Spleen (tissue), 11 donors: ENCODE measurements around the gene ADGRD1. TPM values are rescaled to one million over a fixed set of nuclear protein-coding genes. Genes with fewer than 3 reads are reported as not detected.

Experiments used
- DNase-seq: peaks from one replicate; pipeline ENCODE4 v3.0.0-alpha.2; 2020
- H3K27ac ChIP-seq, 8 donors: fragments of 200-600 bp; sonication (generic) in 7 of 8; 1 replicate in 4 of 8; 2 replicates in 4 of 8; pipeline versions ENCODE4 v1.5.0 to v1.8.0; 2016 to 2021; ENCODE audit warnings: inconsistent platforms in 4 of 8, mild to moderate bottlenecking in 4 of 8, moderate library complexity in 1 of 8
- H3K27me3 ChIP-seq, 7 donors: fragments of 200-600 bp; sonication (generic) in 6 of 7; replicated peaks in 1 of 7; 1 replicate in 4 of 7; 2 replicates in 3 of 7; pipeline versions ENCODE4 v1.5.0 to v1.8.0; 2016 to 2021; ENCODE audit warnings: inconsistent platforms in 3 of 7, mild to moderate bottlenecking in 1 of 7
- H3K36me3 ChIP-seq, 6 donors: fragments of 200-600 bp; sonication (generic) in 5 of 6; 1 replicate in 4 of 6; 2 replicates in 2 of 6; pipeline versions ENCODE4 v1.5.0 to v1.8.0; 2016 to 2021; ENCODE audit warnings: inconsistent platforms in 2 of 6
- H3K4me1 ChIP-seq, 6 donors: fragments of 200-600 bp; sonication (generic) in 5 of 6; 1 replicate in 3 of 6; 2 replicates in 3 of 6; pipeline versions ENCODE4 v1.5.0 to v1.8.0; 2016 to 2021; ENCODE audit warnings: inconsistent platforms in 3 of 6
- H3K4me3 ChIP-seq, 8 donors: fragments of 200-600 bp; sonication (generic) in 7 of 8; 1 replicate in 4 of 8; 2 replicates in 4 of 8; pipeline versions ENCODE4 v1.5.0 to v1.8.0; 2016 to 2021; ENCODE audit warnings: inconsistent platforms in 4 of 8, mild to moderate bottlenecking in 4 of 8, moderate library complexity in 2 of 8
- H3K9me3 ChIP-seq, 8 donors: fragments of 200-600 bp; sonication (generic) in 7 of 8; 1 replicate in 4 of 8; 2 replicates in 4 of 8; pipeline versions ENCODE4 v1.5.0 to v1.8.0; 2016 to 2021; ENCODE audit warnings: inconsistent platforms in 4 of 8
- POLR2A ChIP-seq, 3 donors: fragments of 450-650 bp; IDR thresholded peaks; one replicate each; pipeline ENCODE4 v1.5.1; 2017; ENCODE audit warnings: antibody characterized with exemption in 3 of 3, mild to moderate bottlenecking in 1 of 3
- POLR2AphosphoS5 ChIP-seq, 3 donors: sonication (generic); formaldehyde crosslinking; IDR thresholded peaks; one replicate each; pipeline ENCODE4 v1.5.1; 2017; ENCODE audit warnings: antibody characterized with exemption in 3 of 3
- WGBS, 5 donors: extraction: QIAGEN DNeasy Blood & Tissue Kit in 3 of 5; methylation state at CpG; one replicate each; pipeline versions ENCODE4 v1.1.5 to v1.1.7; 2013 to 2018; 5-methylcytosine and 5-hydroxymethylcytosine counted together
- intact Hi-C: fragments of 100-400 bp; cut with DNase I; formaldehyde crosslinking; loops from one replicate; pipeline ENCODE4 v1.15.0; 2023; ENCODE audit warnings: low total_unique reads
- polyA plus RNA-seq, 3 donors: library from polyadenylated mRNA; stranded (reverse); fragments of 200-250 nt; gene quantifications; one replicate each; pipeline ENCODE4 v1.2.1, GENCODE V29; 2013
- total RNA-seq, 7 donors: library from RNA; depleted of rRNA in 3 of 7; stranded (reverse); fragments of >200 nt in 3 of 7; fragmentation: NEBNext Ultra II Directional in 4 of 7; extraction: Animal tissue kit (Norgen Biotek cat#: 25700) in 4 of 7; gene quantifications; one replicate each; pipeline versions ENCODE4 v1.1.0 to v1.2.1, GENCODE V29; 2016 to 2021
- TF ChIP-seq, protein P1 (sequence below), 11 experiments: fragments of 200-600 bp in 7 of 11; fragments of 450-650 bp in 4 of 11; sonication (generic) in 4 of 11; IDR thresholded peaks in 8 of 11; conservative IDR thresholded peaks in 3 of 11; 1 replicate in 7 of 11; 2 replicates in 4 of 11; pipeline versions ENCODE4 v1.4.0 to v1.8.0; 2016 to 2021; ENCODE audit warnings: antibody characterized with exemption in 11 of 11, inconsistent platforms in 4 of 11, mild to moderate bottlenecking in 1 of 11
- donor health status: healthy with polysubstance abuse.
- donor health status: DM: no; HTN: no; CAD: no; lungs with moderate emphysema.
- donor health status: DM: no; HTN: no; CAD: no.
- donor health status: Bipolar disorder and iron deficiency.
- donor health status: healthy.
- donor health status: DM: no; HTN: no; CAD: no.
- donor health status: DM: yes; HTN: yes; CAD: no.

ADGRD1 gene
- total and polyA plus RNA-seq, 10 donors: 0.89 to 9.7 (median 4.8) TPM

DNA sequence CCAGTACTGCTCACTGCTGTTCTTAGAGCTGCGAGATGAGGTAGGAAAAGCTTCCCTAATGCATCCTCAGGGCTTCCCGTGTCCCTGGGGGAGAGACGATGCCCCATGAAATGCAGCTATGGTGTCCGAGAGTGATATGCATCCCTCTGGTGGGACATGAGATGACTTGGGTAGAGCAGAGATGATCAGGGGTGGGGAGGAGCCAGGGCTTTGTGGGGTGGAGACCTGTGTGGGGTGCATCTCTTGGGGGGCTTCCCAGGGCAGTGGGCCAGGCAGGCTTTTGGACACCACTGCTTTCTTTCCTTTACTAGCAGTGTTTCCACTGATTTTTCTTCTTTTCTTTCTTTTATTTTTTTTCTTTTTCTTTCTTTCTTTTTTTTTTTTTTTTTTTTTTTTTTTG, 147.3 kb downstream of the ADGRD1 start:
- no peak for DNase-seq
- Histone ChIP-seq H3K9me3 (no peaks in the 10 kb centered on the region), H3K4me3 (no peak overlapping the region), H3K27ac (no peak overlapping the region), H3K36me3 (no peaks in the 10 kb centered on the region), H3K4me1 (peaks cover 0 to 43% (median 10%) of the 10 kb centered on the region in 6 donors), H3K27me3 (peaks cover 0 to 31% (median 0%) of the 10 kb centered on the region in 7 donors)
- TF ChIP-seq POLR2AphosphoS5 (IDR thresholded peaks at IDR 0.05): no peak
- TF ChIP-seq POLR2A (IDR thresholded peaks at IDR 0.05): no peak
- intact Hi-C loops: no loop called here
- WGBS, 5 donors: 78 to 89% (median 85%) methylated on average over 3 to 4 of the region's 4 CpGs

DNA sequence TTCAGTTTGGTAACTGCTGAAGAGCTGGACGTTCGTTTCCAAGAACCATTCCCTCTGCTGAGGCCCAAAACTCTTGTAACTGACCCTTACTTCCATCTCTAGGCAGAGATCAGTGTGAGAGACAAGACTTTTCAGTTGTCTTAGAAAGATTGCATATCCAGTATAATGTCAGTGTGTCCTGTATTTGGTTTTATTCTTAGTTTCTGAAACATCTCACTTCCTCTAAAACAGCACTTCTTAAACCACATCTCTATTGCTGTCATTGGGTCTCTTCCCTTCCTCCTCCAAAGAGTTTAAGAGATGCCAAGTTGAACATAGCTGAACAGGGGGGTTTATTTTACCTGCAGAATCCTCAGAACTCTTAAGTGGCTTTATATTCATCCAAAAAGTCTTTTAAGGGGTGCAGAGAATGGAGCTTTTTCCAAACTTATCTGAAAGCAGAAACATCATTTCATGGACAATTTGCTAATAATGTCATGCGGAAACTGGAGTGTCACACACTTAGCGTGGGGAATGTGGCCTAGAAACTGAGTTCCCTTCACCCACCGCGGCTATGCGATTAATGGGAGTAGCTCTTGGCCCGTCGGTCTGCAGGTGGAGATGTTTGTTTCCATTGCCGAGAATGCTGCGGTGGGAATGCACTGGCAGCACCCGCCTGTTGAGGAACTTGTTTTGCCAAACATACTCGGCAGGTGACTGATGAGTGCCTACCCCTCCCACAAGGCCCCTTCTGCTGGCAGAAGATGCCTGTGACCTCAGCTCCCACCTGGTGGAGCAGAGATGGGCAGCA, 148.2 kb downstream of the ADGRD1 start:
- no peaks in the 10 kb centered on the region for H3K36me3 ChIP-seq
- H3K4me1 ChIP-seq: peaks cover 0 to 46% (median 10%) of the 10 kb centered on the region in 6 donors
- TF ChIP-seq POLR2A (IDR thresholded peaks at IDR 0.05) (no peak), POLR2AphosphoS5 (IDR thresholded peaks at IDR 0.05) (no peak)
- TF ChIP-seq, protein P1, sequence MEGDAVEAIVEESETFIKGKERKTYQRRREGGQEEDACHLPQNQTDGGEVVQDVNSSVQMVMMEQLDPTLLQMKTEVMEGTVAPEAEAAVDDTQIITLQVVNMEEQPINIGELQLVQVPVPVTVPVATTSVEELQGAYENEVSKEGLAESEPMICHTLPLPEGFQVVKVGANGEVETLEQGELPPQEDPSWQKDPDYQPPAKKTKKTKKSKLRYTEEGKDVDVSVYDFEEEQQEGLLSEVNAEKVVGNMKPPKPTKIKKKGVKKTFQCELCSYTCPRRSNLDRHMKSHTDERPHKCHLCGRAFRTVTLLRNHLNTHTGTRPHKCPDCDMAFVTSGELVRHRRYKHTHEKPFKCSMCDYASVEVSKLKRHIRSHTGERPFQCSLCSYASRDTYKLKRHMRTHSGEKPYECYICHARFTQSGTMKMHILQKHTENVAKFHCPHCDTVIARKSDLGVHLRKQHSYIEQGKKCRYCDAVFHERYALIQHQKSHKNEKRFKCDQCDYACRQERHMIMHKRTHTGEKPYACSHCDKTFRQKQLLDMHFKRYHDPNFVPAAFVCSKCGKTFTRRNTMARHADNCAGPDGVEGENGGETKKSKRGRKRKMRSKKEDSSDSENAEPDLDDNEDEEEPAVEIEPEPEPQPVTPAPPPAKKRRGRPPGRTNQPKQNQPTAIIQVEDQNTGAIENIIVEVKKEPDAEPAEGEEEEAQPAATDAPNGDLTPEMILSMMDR (IDR thresholded peaks at IDR 0.05 in 8 of 11, conservative IDR thresholded peaks at IDR 0.05 in 3 of 11): no peak
- H3K27ac ChIP-seq: no peak overlapping the region
- intact Hi-C loops: no loop called here
- WGBS, 5 donors: 67 to 79% (median 77%) methylated on average over 11 to 13 of the region's 13 CpGs
- H3K27me3 ChIP-seq: peaks cover 0 to 28% (median 0%) of the 10 kb centered on the region in 7 donors
- no peaks in the 10 kb centered on the region for H3K9me3 ChIP-seq
- no peak overlapping the region for H3K4me3 ChIP-seq
- DNase-seq: peak; percentile 43

DNA sequence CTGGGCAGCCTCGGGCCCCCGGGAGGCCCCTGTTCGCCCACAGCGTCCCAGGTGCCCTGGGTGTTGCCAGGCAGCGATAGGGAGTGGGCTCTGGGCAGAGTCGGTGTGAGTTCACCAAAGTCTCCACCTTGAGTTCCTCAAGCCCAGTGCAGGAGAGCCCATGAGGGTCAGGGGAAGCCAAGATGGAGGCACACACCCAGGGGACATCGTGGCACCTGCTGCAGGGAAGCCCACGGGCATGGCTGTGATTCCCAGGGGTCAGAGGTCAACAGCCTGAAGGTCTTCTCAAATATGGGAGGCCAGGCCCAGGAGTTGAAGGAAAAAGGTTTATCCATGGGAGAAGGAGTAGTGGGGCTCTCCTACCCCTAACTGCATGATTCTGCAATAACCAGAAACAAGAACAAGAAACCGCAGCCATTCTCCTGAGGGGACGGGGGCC, 148.8 kb downstream of the ADGRD1 start:
- H3K27me3 ChIP-seq: peaks cover 0 to 27% (median 0%) of the 10 kb centered on the region in 7 donors
- no peaks in the 10 kb centered on the region for H3K36me3 ChIP-seq
- WGBS, 5 donors: 63 to 89% (median 83%) methylated on average over 4 to 10 of the region's 10 CpGs
- H3K9me3 ChIP-seq: no peaks in the 10 kb centered on the region
- intact Hi-C loops: no loop called here
- no peak overlapping the region for H3K27ac ChIP-seq
- peak; percentile 43 for DNase-seq
- H3K4me3 ChIP-seq: no peak overlapping the region
- H3K4me1 ChIP-seq: peaks cover 0 to 46% (median 10%) of the 10 kb centered on the region in 6 donors
- TF ChIP-seq POLR2AphosphoS5 (IDR thresholded peaks at IDR 0.05): no peak
- TF ChIP-seq POLR2A (IDR thresholded peaks at IDR 0.05): no peak
- TF ChIP-seq, protein P1 (IDR thresholded peaks at IDR 0.05 in 8 of 11, conservative IDR thresholded peaks at IDR 0.05 in 3 of 11): no peak

DNA sequence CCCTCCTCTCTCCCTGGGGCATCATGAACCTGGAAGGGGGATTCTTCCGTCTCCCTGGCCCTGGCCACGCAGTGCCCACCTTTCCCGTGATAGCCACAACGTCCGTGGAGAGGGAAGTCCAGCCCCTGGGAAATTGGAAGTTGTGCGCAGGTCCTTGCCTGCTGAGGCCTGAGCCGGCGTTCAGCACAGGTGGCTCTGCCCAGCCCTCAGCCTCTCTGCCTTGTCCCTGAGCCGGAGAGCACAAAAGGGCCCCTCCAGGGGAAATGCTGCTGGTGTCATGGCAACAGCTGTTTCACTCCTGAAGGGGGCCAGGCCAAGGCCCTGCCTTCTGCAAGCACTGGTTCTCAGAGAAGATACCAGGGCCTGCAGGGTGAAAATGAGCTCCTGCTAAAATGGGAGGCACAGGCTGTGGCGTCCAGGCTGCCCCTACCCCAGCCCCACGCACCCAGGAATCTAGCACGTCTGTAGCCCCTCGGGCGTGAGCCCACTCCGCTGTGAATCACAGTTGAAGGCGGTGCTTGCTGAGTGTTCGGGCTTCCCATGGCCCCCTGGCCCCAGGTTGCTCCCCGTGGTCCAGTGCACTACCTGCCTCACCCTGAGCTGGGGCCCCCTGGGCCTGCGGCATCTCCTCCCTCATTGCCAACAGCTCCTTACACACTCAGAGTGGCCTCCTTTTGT, 149.4 kb downstream of the ADGRD1 start:
- H3K27me3 ChIP-seq: peaks cover 0 to 27% (median 0%) of the 10 kb centered on the region in 7 donors
- no peak overlapping the region for H3K27ac ChIP-seq
- WGBS, 5 donors: 78 to 87% (median 80%) methylated on average over 13 to 19 of the region's 19 CpGs
- DNase-seq: peak; percentile 67
- no peak overlapping the region for H3K4me3 ChIP-seq
- no peaks in the 10 kb centered on the region for H3K9me3 ChIP-seq
- H3K4me1 ChIP-seq: peaks cover 0 to 46% (median 10%) of the 10 kb centered on the region in 6 donors
- no peaks in the 10 kb centered on the region for H3K36me3 ChIP-seq
- TF ChIP-seq POLR2A (IDR thresholded peaks at IDR 0.05) (no peak), POLR2AphosphoS5 (IDR thresholded peaks at IDR 0.05) (no peak)
- TF ChIP-seq, protein P1 (IDR thresholded peaks at IDR 0.05 in 8 of 11, conservative IDR thresholded peaks at IDR 0.05 in 3 of 11): no peak
- intact Hi-C loops: no loop called here
